NCI-H1694 (cell line): Measurements from ENCODE around the gene NME4.
"Not testable (repeated sequence)": the region's sequence is repeated elsewhere in the genome, so short reads cannot be mapped to it uniquely, and the experiment has no call there.

Source experiments
- DNase-seq: peaks from one replicate; lab custom pipeline; 2025; lab: John Stamatoyannopoulos, UW

NME4 gene

GRCh38 chr16:377419-377951, 19.5 kb upstream of the NME4 start:
- no peak for DNase-seq

GRCh38 chr16:378113-378820, 18.7 kb upstream of the NME4 start:
- DNase-seq = not testable (repeated sequence)

GRCh38 chr16:378821-379182, 18.2 kb upstream of the NME4 start:
- DNase-seq = no peak

- DNase-seq = no peak
Measured at GRCh38 chr16:379183-379960, 17.6 kb upstream of the NME4 start.

- DNase-seq = no peak
Measured at GRCh38 chr16:379961-380761, 16.8 kb upstream of the NME4 start.

GRCh38 chr16:380762-381011, 16.3 kb upstream of the NME4 start:
- DNase-seq = no peak

GRCh38 chr16:381012-381788, 15.8 kb upstream of the NME4 start:
- DNase-seq = no peak

- DNase-seq = no peak
Measured at GRCh38 chr16:381789-382717, 14.9 kb upstream of the NME4 start, which contains the start of gene PGAP6. PGAP6 (minus strand) TSS chr16:381978; CDS start chr16:381821, 157 bp downstream.

- no peak for DNase-seq
Measured at GRCh38 chr16:383326-384051, 13.5 kb upstream of the NME4 start.

- DNase-seq = no peak
Measured at GRCh38 chr16:386641-387156, 10.3 kb upstream of the NME4 start.

- not testable (repeated sequence) for DNase-seq
Measured at GRCh38 chr16:387761-388666, 9.0 kb upstream of the NME4 start.

GRCh38 chr16:389352-389751, 7.6 kb upstream of the NME4 start:
- DNase-seq = no peak

- peak; percentile 68 for DNase-seq
Measured at GRCh38 chr16:391885-392335, 5.1 kb upstream of the NME4 start.

GRCh38 chr16:392450-393030, 4.5 kb upstream of the NME4 start:
- DNase-seq = no peak

- DNase-seq = no peak
Measured at GRCh38 chr16:396199-396598, 800 bp upstream of the NME4 start.

- peak; percentile 50 for DNase-seq
Measured at GRCh38 chr16:396605-397004, 394 bp upstream of the NME4 start.

- peak; percentile 15 for DNase-seq
Measured at GRCh38 chr16:397736-398332, 835 bp downstream of the NME4 start.
